ENCODE measurements around the gene MAB21L4.

MAB21L4 gene

GRCh38 chr2:240918258-240919091, 22.5 kb upstream of the MAB21L4 start:
- Mint-ChIP-seq H3K27ac (no peak overlapping the region), H3K4me1 (ENCODE audit: low read depth) (peaks cover 2% of the 10 kb centered on the region), H3K9me3 (no peaks in the 10 kb centered on the region), H3K27me3 (peaks cover 28% of the 10 kb centered on the region), H3K4me3 (no peak overlapping the region), H3K36me3 (ENCODE audit: low read depth) (no peaks in the 10 kb centered on the region)
- no peak for DNase-seq

- no peak for DNase-seq
- Mint-ChIP-seq H3K9me3 (no peaks in the 10 kb centered on the region), H3K27me3 (peaks cover 34% of the 10 kb centered on the region), H3K4me3 (no peak overlapping the region), H3K27ac (no peak overlapping the region), H3K4me1 (ENCODE audit: low read depth) (peaks cover 2% of the 10 kb centered on the region), H3K36me3 (ENCODE audit: low read depth) (no peaks in the 10 kb centered on the region)
Measured at GRCh38 chr2:240917684-240918257, 21.8 kb upstream of the MAB21L4 start.

DNA sequence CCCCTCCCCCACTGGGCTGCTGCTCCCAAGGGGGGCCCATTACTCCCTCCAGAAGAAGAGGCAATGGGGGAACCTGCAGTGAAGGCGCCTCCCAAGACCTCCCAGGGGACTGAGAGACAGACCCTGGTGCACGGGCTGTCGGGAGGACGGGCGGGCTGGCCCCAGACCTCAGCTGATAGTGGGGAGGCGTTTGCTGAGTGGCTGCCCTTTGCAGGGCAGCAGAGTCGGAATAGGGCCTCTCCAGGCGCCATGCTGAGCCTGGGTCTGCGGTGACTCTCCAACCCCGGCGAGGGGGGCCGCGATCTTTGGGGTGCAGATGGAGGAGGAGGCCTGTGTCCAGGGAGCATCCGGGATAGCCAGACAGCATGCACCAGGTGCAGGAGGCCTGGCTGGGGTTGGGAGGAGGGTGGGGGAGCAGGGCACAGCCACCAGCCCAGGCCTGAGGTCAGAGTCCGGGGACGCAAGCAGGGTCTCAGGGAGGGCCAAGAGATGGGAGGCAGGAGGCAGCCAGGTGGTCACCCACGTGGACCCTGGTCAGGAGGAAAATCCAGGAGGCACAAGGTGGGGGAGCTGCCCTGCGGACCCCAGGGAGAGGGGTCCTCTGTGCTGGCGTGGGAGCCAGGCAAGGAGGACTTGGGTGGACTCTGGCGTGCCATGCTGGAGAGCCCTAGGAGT, 21.2 kb upstream of the MAB21L4 start:
- H3K27ac Mint-ChIP-seq = no peak overlapping the region
- H3K4me3 Mint-ChIP-seq = no peak overlapping the region
- H3K9me3 Mint-ChIP-seq = no peaks in the 10 kb centered on the region
- no peaks in the 10 kb centered on the region for H3K36me3 Mint-ChIP-seq (ENCODE audit: low read depth)
- DNase-seq = no peak
- H3K4me1 Mint-ChIP-seq (ENCODE audit: low read depth) = peaks cover 2% of the 10 kb centered on the region
- peaks cover 40% of the 10 kb centered on the region for H3K27me3 Mint-ChIP-seq

- no peak for DNase-seq
- H3K27ac Mint-ChIP-seq = no peak overlapping the region
- no peak overlapping the region for H3K4me3 Mint-ChIP-seq
Measured at GRCh38 chr2:240916571-240917008, 20.6 kb upstream of the MAB21L4 start.

GRCh38 chr2:240915526-240916341, 19.8 kb upstream of the MAB21L4 start:
- H3K36me3 Mint-ChIP-seq (ENCODE audit: low read depth) = no peaks in the 10 kb centered on the region
- no peaks in the 10 kb centered on the region for H3K9me3 Mint-ChIP-seq
- peaks cover 2% of the 10 kb centered on the region for H3K4me1 Mint-ChIP-seq (ENCODE audit: low read depth)
- H3K27me3 Mint-ChIP-seq = peaks cover 46% of the 10 kb centered on the region
- no peak overlapping the region for H3K4me3 Mint-ChIP-seq
- H3K27ac Mint-ChIP-seq = no peak overlapping the region
- no peak for DNase-seq

More at GRCh38 chr2:240916571-240917008, 20.6 kb upstream of the MAB21L4 start:
- Mint-ChIP-seq H3K4me1 (ENCODE audit: low read depth) (peaks cover 2% of the 10 kb centered on the region), H3K27me3 (peaks cover 45% of the 10 kb centered on the region), H3K36me3 (ENCODE audit: low read depth) (no peaks in the 10 kb centered on the region), H3K9me3 (no peaks in the 10 kb centered on the region)

- no peak overlapping the region for H3K27ac Mint-ChIP-seq
- H3K36me3 Mint-ChIP-seq (ENCODE audit: low read depth) = no peaks in the 10 kb centered on the region
- no peak overlapping the region for H3K4me3 Mint-ChIP-seq
- no peak for DNase-seq
- no peaks in the 10 kb centered on the region for H3K9me3 Mint-ChIP-seq
- peaks cover 2% of the 10 kb centered on the region for H3K4me1 Mint-ChIP-seq (ENCODE audit: low read depth)
- peaks cover 50% of the 10 kb centered on the region for H3K27me3 Mint-ChIP-seq
Measured at GRCh38 chr2:240914645-240915525, 18.9 kb upstream of the MAB21L4 start.

DNA sequence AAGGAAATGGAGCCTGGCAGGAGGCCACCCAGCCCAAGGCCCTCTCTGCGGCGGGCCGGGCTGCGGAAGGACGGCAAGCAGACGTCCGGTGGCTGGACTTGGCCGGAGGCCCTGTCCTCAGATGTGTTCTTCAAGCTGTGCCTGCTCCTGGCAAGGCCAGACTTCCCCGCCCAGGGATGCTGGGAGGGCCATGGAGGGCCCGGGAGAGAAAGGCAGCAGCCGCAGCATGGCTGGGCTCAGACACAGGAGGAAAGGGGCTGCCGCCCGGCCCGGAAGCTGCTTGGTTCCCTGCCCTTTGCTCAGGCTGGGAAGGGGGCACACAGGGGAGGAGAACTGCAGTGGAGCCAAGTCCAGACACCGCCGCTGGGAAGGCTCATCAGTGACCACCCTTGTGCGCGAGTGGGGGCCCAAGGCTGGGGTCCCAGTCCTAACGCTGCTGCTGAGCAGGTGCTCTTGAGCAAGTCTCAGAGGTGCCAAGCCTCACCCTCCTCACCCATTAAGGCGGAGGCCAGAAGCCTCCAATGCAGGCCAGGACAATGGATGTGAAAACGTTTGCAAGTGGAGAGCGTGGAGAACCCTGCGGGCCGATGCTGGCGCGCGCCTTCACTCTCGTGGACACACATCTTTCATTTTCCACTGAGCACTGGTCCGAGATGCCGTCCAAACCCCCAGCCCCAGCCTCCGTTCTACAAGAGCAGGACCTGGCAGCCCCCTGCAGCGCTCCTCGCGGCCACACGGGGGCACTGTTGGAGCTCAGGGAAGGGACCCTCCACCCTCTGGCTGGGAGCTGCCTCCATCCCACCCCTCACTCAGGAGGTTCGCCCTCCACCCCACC, 18.1 kb upstream of the MAB21L4 start:
- Mint-ChIP-seq H3K36me3 (ENCODE audit: low read depth) (no peaks in the 10 kb centered on the region), H3K27me3 (peaks cover 50% of the 10 kb centered on the region), H3K4me3 (no peak overlapping the region), H3K27ac (no peak overlapping the region), H3K4me1 (ENCODE audit: low read depth) (peaks cover 2% of the 10 kb centered on the region), H3K9me3 (no peaks in the 10 kb centered on the region)
- peak; percentile 81 for DNase-seq

- peaks cover 2% of the 10 kb centered on the region for H3K4me1 Mint-ChIP-seq (ENCODE audit: low read depth)
- no peak for DNase-seq
- H3K27me3 Mint-ChIP-seq = peaks cover 50% of the 10 kb centered on the region
- H3K27ac Mint-ChIP-seq = no peak overlapping the region
- no peak overlapping the region for H3K4me3 Mint-ChIP-seq
- H3K9me3 Mint-ChIP-seq = no peaks in the 10 kb centered on the region
- no peaks in the 10 kb centered on the region for H3K36me3 Mint-ChIP-seq (ENCODE audit: low read depth)
Measured at GRCh38 chr2:240912878-240913809, 17.2 kb upstream of the MAB21L4 start.

DNA sequence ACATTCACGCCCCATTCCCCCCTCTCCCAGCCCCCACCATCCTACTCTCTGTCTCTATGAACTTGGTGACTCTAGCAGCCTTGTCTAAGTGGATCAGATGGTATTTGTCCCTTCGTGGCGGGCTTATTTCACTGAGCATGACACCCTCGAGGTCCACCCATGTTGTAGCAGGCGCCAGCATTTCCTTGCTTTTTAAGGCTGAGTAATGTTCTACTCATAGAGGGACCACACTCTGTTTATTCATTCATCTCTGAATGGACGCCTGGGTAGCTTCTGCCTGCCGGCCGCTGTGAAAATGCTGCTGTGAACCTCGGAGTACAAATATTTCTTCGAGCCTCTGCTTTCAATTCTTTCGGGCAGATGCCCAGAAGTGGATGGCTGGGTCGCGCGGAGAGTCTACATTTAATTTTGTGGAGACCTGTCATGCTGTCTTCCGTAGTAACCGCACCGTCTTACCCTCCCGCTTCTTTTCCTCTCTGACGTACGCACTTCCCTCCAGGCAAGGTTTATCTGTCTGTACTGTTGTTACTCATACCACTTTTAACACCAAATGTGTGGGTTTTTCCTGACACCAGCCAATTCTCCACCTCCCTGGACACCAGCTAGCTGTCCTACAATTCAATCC, 15.8 kb upstream of the MAB21L4 start:
- DNase-seq = no peak
- Mint-ChIP-seq H3K4me1 (ENCODE audit: low read depth) (peaks cover 2% of the 10 kb centered on the region), H3K4me3 (no peak overlapping the region), H3K36me3 (ENCODE audit: low read depth) (no peaks in the 10 kb centered on the region), H3K27ac (no peak overlapping the region), H3K9me3 (no peaks in the 10 kb centered on the region), H3K27me3 (peaks cover 44% of the 10 kb centered on the region)

GRCh38 chr2:240909216-240909974, 13.4 kb upstream of the MAB21L4 start:
- DNase-seq = no peak
- Mint-ChIP-seq H3K36me3 (ENCODE audit: low read depth) (no peaks in the 10 kb centered on the region), H3K4me3 (no peak overlapping the region), H3K9me3 (no peaks in the 10 kb centered on the region), H3K27me3 (peaks cover 27% of the 10 kb centered on the region), H3K4me1 (ENCODE audit: low read depth) (no peaks in the 10 kb centered on the region), H3K27ac (no peak overlapping the region)

DNA sequence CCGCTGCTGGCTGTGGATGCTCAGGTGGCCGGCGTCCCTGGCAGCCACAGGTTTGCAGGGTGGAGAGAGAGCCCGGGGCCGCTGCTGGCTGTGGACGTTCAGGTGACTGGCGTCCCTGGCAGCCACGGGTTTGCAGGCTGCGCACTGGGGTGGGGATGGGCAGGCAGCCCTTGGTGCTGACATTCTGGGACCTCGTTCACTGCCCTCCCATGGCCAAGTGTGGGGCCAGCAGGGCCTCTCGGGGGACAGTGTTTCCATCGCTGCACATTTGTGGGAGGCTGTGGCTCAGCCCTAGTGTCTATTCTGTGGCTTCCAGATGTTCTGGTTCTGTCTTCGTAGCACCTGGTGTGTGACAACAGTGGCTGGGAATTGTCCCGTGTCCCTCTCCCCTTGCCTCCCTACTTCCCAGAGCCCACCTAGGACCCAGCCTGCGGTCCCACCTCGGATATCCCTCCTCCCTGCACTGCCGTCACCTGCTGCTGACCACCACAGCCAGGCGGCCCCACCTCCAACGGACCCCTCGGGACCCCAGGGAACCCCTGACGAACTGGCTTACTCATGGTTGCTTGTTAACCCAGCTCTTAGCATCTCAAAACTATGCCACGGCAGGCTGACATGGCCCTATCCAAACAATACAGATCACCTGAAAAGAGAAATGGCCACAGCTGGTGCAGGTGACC, 11.1 kb upstream of the MAB21L4 start:
- Mint-ChIP-seq H3K9me3 (no peaks in the 10 kb centered on the region), H3K27ac (no peak overlapping the region), H3K27me3 (peaks cover 10% of the 10 kb centered on the region), H3K4me3 (no peak overlapping the region), H3K4me1 (ENCODE audit: low read depth) (no peaks in the 10 kb centered on the region), H3K36me3 (ENCODE audit: low read depth) (no peaks in the 10 kb centered on the region)
- DNase-seq = no peak

All from activated T-cell treated with anti-CD3 and anti-CD28 coated beads, Interleukin-2, amount 50 U/mL, for 24 hours (primary cell).